Choroid plexus epithelial cell (primary cell): ENCODE data around the gene TUBA1C.

Experiments
- DNase-seq: peaks from one replicate; pipeline ENCODE4 v3.0.0-alpha.2; 2010; ENCODE audit warnings: low read depth
- H3K4me3 ChIP-seq: 2 replicates; pipeline ENCODE4 v1.5.1; 2011; ENCODE audit warnings: low read depth, mild to moderate bottlenecking, control low read depth, low read length, moderate library complexity
- TF ChIP-seq, protein P1 (sequence below): conservative IDR thresholded peaks from 2 replicates; pipeline ENCODE4 v1.5.1; 2011; ENCODE audit warnings: low read depth, mild to moderate bottlenecking, control low read depth, inconsistent platforms, low read length, moderate library complexity

Gene TUBA1C

DNA sequence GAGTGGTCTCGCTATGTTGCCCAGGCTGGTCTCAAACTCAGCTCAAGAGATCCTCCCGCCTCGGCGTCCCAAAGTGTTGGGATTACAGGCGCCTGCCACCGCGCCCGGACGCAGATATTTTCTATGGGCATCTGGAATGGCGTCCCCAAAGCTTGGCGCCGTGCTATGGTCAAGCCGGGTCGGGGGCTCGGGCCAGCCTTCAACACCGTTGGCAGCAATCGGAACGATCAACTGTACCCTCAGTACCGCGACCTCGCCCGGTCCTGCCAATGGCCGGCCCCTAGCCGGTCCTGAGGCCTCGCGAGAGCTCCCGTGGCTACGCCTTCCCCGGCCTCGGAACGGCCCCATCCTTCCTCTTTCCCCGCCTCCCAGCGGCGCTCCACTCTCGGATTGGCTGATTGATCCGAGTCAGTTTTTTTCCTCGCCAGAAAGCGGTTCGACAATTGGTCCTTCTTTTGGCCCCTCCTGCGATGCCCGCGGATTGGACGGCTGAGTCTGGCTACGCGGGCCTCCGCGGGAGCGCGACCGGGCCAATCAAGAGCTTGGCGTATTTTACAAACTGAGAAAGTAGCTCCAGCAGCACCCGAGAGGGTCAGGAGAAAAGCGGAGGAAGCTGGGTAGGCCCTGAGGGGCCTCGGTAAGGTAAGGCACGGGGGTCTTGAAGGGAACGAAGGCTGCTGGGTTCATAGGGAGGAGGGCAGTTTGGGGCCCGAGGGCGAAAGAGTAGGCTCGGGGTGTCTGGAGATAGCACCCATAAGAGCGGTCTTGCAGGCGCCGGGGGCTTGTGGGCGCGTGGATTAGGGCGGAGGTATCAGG is 58.0 kb downstream of the TUBA1C start, which contains the start of gene TROAP:
Gene TROAP (plus strand): TSS at position 548 of the 816 bp plus-strand sequence. CDS start 354 bp downstream, outside the sequence.
- TF ChIP-seq, protein P1, sequence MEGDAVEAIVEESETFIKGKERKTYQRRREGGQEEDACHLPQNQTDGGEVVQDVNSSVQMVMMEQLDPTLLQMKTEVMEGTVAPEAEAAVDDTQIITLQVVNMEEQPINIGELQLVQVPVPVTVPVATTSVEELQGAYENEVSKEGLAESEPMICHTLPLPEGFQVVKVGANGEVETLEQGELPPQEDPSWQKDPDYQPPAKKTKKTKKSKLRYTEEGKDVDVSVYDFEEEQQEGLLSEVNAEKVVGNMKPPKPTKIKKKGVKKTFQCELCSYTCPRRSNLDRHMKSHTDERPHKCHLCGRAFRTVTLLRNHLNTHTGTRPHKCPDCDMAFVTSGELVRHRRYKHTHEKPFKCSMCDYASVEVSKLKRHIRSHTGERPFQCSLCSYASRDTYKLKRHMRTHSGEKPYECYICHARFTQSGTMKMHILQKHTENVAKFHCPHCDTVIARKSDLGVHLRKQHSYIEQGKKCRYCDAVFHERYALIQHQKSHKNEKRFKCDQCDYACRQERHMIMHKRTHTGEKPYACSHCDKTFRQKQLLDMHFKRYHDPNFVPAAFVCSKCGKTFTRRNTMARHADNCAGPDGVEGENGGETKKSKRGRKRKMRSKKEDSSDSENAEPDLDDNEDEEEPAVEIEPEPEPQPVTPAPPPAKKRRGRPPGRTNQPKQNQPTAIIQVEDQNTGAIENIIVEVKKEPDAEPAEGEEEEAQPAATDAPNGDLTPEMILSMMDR, result no peak
- DNase-seq, result peak; percentile 99
- H3K4me3 ChIP-seq, result peak within 1 kb of the TSS; percentile 78

DNA sequence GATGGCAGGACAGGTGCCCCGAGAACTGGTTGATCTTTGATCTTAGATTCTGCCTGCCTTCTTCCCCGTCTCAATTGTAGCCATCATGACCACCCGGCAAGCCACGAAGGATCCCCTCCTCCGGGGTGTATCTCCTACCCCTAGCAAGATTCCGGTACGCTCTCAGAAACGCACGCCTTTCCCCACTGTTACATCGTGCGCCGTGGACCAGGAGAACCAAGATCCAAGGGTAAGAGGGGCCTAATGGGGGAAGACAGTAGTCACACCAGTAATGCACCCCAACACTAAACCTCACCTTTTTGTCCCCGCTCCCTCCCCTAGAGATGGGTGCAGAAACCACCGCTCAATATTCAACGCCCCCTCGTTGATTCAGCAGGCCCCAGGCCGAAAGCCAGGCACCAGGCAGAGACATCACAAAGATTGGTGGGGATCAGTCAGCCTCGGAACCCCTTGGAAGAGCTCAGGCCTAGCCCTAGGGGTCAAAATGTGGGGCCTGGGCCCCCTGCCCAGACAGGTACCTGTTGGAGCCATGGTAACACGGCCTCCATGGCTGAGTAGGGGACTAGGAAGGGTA is 58.7 kb downstream of the TUBA1C start:
- TF ChIP-seq, protein P1, result no peak
- peak overlapping the region; percentile 57 for H3K4me3 ChIP-seq
- DNase-seq, result no peak
